Left colon (tissue), 2 donors: ENCODE measurements around the gene GTF3A. TPM values are rescaled to one million over a fixed set of nuclear protein-coding genes. Genes with fewer than 3 reads are reported as not detected.
"Not testable (repeated sequence)": the region's sequence is repeated elsewhere in the genome, so short reads cannot be mapped to it uniquely, and the experiment has no call there.

Experiments
- ATAC-seq: fragments of 200-7000 bp; cut with Tn5 transposase; one replicate; pipeline ENCODE4 v1.9.1; 2020; ENCODE audit warnings: mild to moderate bottlenecking, moderate library complexity
- DNase-seq, 2 donors: peaks; one replicate each; pipeline ENCODE4 v3.0.0-alpha.2; 2020
- intact Hi-C, 2 donors: fragments of 100-400 bp; cut with DNase I in 1 of 2; cut with micrococcal nuclease in 1 of 2; formaldehyde crosslinking; loops; one replicate each; pipeline versions ENCODE4 v1.11.2 to v1.14.0; 2022; cut with DNase I, micrococcal nuclease
- long read RNA-seq: library from polyadenylated mRNA; unstranded; transcript quantifications from one replicate; pipeline ENCODE4 v2.0.0, GENCODE V29; 2021
- total RNA-seq, 2 donors: library from RNA; stranded (reverse); fragmentation: NEBNext Ultra II Directional; extraction: Animal tissue kit (Norgen Biotek cat#: 25700); gene quantifications; one replicate each; pipeline ENCODE4 v1.2.1, GENCODE V29; 2021
- donor health status: DM: no; HTN: no; CAD: no.
- donor health status: DM: yes; HTN: yes; CAD: no.

The GTF3A gene
- 10 to 100 TPM; 35.5 to 36.4 TPM for total RNA-seq
- long read RNA-seq, transcript GTF3A-201 (9 exons, 1,383 nt): major isoform, 69 of 83 reads
- long read RNA-seq, partial matches to known transcripts: 2 of 83 reads
- long read RNA-seq, other reads (novel, unspliced or antisense): 9 of 83 reads

GRCh38 chr13:27424246-27425157 is at the start of gene GTF3A:
Gene GTF3A (plus strand): TSS chr13:27424619.
- ATAC-seq: peak; percentile 82
- intact Hi-C loops: no loop called here
- peak; percentile 76 to 85 for DNase-seq

GRCh38 chr13:27374650-27375049 is 49.8 kb upstream of the GTF3A start:
- intact Hi-C loops: loop anchor here in 1 of 2 donors (2.0 to 10.0 kb wide), 3 partner anchors 160 to 610 kb away; partner anchors contain the start of gene URAD
- ATAC-seq (peak; percentile 81), DNase-seq (peak; percentile 75 to 79)

- intact Hi-C loops: loop anchor here in 1 of 2 donors (2.0 to 10.0 kb wide), 3 partner anchors 159 to 609 kb away; partner anchors contain the start of gene URAD
- ATAC-seq: peak; percentile 20
- DNase-seq: peak; percentile 43 to 79
Observed at GRCh38 chr13:27375686-27376326, 48.6 kb upstream of the GTF3A start.

GRCh38 chr13:27379126-27379525 is 45.3 kb upstream of the GTF3A start:
- DNase-seq: no peak
- intact Hi-C loops: loop anchor here in 1 of 2 donors (10.0 kb wide), 2 partner anchors 156 to 606 kb away; partner anchors contain the start of gene URAD
- ATAC-seq: no peak

DNA sequence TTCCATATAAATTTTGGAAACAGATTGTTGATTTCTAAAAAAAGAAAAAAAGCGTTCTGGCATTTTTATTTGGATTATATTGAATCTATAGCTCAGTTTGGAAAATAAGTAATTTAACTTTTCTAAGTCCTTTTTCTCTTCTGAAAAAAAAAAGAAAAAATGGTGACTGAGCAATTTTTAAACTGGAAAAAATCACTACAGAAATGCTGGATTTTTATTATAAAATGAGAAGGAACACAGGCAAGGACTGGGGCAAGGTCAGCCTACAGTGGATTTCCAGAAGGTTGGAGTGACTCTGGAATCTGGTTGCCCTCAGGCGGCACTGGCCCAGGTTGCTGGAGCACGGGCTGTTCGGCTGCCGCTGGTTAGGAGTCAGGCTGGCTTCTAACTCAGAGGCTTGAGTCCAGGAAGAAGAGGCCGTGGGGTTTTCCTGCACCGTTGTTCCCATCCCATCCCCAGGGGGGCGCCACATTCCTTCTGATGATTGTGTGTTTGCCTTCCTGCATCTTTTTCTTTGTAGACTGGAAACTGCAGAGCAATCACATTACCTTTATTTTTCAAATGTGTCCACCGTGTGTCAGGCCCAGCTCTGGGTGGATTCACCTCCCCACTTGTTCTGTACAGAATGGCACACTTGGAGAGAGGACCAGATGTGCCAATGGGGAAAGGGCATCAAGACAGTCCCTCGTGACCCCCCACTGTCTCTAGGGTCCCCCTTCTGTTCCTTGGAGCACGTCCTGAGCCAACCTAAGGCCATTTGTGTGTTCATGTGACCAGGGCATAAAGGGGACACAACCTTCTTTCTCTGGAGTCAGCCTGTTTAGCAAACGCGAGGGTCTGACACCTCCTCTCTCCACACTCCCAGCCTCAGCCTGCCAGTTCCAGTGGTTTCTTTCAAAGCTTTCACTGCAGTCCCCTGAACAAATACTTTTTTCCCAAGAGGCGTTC is 44.5 kb upstream of the GTF3A start:
- intact Hi-C loops: loop anchor here in 1 of 2 donors (10.0 kb wide), 2 partner anchors 155 to 605 kb away; partner anchors contain the start of gene URAD
- DNase-seq (peak; percentile 65 to 85), ATAC-seq (peak; percentile 91)

GRCh38 chr13:27381601-27382000 is 42.8 kb upstream of the GTF3A start:
- DNase-seq (no peak), ATAC-seq (no peak)
- intact Hi-C loops: no loop called here

- DNase-seq: no peak
- peak; percentile 65 for ATAC-seq
- intact Hi-C loops: no loop called here
Observed at GRCh38 chr13:27383104-27383921, 41.1 kb upstream of the GTF3A start.

- intact Hi-C loops: no loop called here
- ATAC-seq (no peak), DNase-seq (no peak)
Observed at GRCh38 chr13:27384285-27384684, 40.1 kb upstream of the GTF3A start.

DNA sequence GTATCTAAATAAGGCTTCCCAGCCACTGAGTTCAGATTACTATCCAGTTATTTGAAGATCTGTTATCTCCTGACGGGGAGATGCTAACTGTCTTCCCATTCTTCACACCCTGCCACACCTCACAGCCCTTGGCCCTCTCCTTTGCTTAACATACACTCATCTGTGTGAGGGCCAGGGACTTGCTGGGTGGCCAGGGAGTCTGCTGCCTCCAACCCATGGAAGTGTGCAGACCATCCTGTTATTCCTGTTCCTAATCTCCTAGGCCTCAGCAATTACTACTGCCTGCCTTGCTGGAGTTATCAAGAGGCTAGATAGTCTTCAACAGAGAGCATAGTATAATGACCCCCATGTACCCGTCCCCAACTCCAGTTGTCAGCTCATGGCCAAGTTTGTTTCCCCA is 36.2 kb upstream of the GTF3A start:
- DNase-seq: no peak
- intact Hi-C loops: loop anchor here in 1 of 2 donors (5.0 kb wide), 1 partner anchor 439 kb away; no protein-coding TSS in a partner anchor
- no peak for ATAC-seq

- intact Hi-C loops: loop anchor here in 1 of 2 donors (5.0 kb wide), 1 partner anchor 437 kb away; no protein-coding TSS in a partner anchor
- no peak for ATAC-seq
- DNase-seq: no peak
Observed at GRCh38 chr13:27389891-27390290, 34.5 kb upstream of the GTF3A start.

GRCh38 chr13:27391471-27391870 is 32.9 kb upstream of the GTF3A start:
- intact Hi-C loops: no loop called here
- no peak for ATAC-seq
- no peak for DNase-seq

- intact Hi-C loops: no loop called here
- no peak for ATAC-seq
Observed at GRCh38 chr13:27393101-27393500, 31.3 kb upstream of the GTF3A start.

GRCh38 chr13:27395007-27395510 is 29.4 kb upstream of the GTF3A start:
- no peak for ATAC-seq
- DNase-seq: no peak
- intact Hi-C loops: no loop called here

More at GRCh38 chr13:27393101-27393500, 31.3 kb upstream of the GTF3A start:
- no peak for DNase-seq

DNA sequence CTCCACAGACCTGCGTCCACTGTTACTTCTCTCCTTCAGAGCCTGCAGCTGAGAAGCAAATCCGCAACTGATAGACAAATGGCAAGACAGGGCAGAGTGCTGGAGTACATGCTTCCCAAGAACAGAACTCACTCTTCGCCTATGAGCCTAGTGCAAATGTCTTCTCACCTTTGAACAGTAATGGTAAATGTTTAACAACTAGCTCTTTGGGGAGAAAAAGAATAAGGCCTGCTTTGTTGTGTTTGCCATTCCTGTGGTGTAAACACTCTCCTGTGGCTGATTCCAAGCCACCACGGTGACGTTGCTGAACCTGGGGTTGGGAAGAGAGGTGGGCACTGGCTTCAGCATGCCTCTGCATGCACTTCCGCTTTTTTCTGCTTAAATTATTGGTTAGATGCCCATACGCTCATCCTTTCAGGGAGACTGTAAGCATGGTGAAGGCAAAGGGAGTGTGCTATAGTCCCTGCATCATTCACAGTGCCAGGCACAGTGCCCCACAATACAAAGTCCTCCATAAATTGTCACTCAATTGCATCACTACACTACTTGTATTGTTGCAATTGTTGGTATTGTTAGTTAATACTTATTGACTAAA is 28.1 kb upstream of the GTF3A start:
- intact Hi-C loops: no loop called here

DNA sequence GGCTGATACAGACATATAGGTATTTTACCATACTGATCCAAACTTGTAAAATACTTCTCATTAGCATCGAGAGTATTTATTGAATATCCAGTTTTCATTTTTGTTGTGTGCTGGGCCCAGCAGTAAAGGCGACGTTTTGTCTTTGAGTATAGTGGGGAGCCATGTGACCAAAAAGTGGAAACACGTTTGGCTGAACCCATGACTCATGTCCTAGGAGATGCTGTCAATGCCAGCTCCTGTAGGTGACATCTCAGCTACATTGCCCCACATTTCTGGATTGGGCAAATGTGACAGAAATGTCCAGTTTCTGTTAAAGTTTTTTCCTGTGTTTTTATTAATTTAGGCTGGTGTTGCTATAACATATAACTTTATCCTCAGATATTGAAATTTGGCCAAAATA is 26.1 kb upstream of the GTF3A start:
- intact Hi-C loops: no loop called here
- no peak for ATAC-seq

More for the DNA sequence above, 28.1 kb upstream of the GTF3A start:
- ATAC-seq (peak; percentile 70), DNase-seq (no peak)

GRCh38 chr13:27400405-27400804 is 24.0 kb upstream of the GTF3A start:
- intact Hi-C loops, DNase-seq, ATAC-seq: not testable (repeated sequence)

More for the DNA sequence above, 26.1 kb upstream of the GTF3A start:
- no peak for DNase-seq

DNA sequence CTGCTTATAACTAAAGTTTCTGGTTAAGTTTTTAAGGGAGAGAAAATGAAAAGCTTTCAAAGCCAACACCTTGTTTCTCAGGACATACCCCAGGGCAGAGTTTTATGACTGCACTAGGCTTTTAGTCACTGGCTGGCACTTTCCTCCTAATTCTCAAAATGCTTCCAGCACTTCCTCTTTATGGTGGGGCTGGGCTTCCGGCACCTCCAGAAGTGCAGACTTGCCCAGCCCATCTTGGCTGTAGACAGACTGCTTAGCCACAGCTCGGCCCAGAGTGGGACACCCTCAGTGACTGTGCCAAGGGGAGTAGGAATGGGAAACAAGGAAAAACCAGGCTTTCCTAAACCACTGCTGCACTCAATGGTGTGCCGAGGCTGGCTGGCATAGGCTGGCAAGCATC is 23.2 kb upstream of the GTF3A start:
- intact Hi-C loops: no loop called here
- ATAC-seq (peak; percentile 17), DNase-seq (peak; percentile 62 to 64)
